HepG2 (cell line): Measurements from ENCODE around the gene ARL2. TPM values are rescaled to one million over a fixed set of nuclear protein-coding genes. Genes with fewer than 3 reads are reported as not detected.
A peak's percentile ranks its signal among the peaks of the same experiment; 100 is the strongest.

Source experiments
- CEBPG ChIP-seq: IDR thresholded peaks from 2 replicates; pipeline ENCODE4 v1.6.1; 2016
- FOXJ3 ChIP-seq: sonication (generic); formaldehyde crosslinking; IDR thresholded peaks from 2 replicates; pipeline ENCODE4 v1.4.0; 2020; ENCODE audit warnings: missing genetic modification reagents, mild to moderate bottlenecking, borderline replicate concordance
- FOXP1 ChIP-seq, 2 experiments: fragments of 450-650 bp in 1 of 2; IDR thresholded peaks; 2 replicates each; pipeline ENCODE4 v1.6.1; 2017 to 2018; ENCODE audit warnings: antibody characterized with exemption in 1 of 2
- KDM6A ChIP-seq: IDR thresholded peaks from 2 replicates; pipeline ENCODE4 v1.6.1; 2016; ENCODE audit warnings: low read depth
- MLLT10 ChIP-seq: sonication (generic); formaldehyde crosslinking; IDR thresholded peaks from 2 replicates; pipeline ENCODE4 v1.4.0; 2020; ENCODE audit warnings: missing genetic modification reagents
- MYNN ChIP-seq: sonication (generic); formaldehyde crosslinking; IDR thresholded peaks from 2 replicates; pipeline ENCODE4 v1.4.0; 2020; ENCODE audit warnings: mild to moderate bottlenecking, low read depth, missing genetic modification reagents
- SIN3A ChIP-seq: IDR thresholded peaks from 2 replicates; pipeline ENCODE4 v1.6.1; 2011; ENCODE audit warnings: low read depth, mild to moderate bottlenecking, control low read depth, low read length, borderline replicate concordance
- ZNF180 ChIP-seq: sonication (generic); formaldehyde crosslinking; IDR thresholded peaks from 2 replicates; pipeline ENCODE4 v1.4.0; 2020; ENCODE audit warnings: low read depth, missing genetic modification reagents, borderline replicate concordance
- ZNF569 ChIP-seq: sonication (generic); formaldehyde crosslinking; IDR thresholded peaks from 2 replicates; pipeline ENCODE4 v1.5.0; 2020; ENCODE audit warnings: mild to moderate bottlenecking, missing genetic modification reagents, moderate library complexity, borderline replicate concordance
- ZNF607 ChIP-seq: sonication (generic); formaldehyde crosslinking; IDR thresholded peaks from 2 replicates; pipeline ENCODE4 v1.5.1; 2020; ENCODE audit warnings: missing genetic modification reagents, mild to moderate bottlenecking, borderline replicate concordance
- ZNF768 ChIP-seq: sonication (generic); formaldehyde crosslinking; IDR thresholded peaks from 2 replicates; pipeline ENCODE4 v1.4.0; 2020; ENCODE audit warnings: missing genetic modification reagents
- ZSCAN21 ChIP-seq: sonication (generic); formaldehyde crosslinking; IDR thresholded peaks from 2 replicates; pipeline ENCODE4 v1.8.0; 2022; ENCODE audit warnings: mild to moderate bottlenecking, missing genetic modification reagents, moderate library complexity, borderline replicate concordance
- polyA plus RNA-seq, 8 experiments: library from polyadenylated mRNA; depleted of rRNA in 3 of 8; stranded (reverse) in 7 of 8; unstranded in 1 of 8; fragments of >200 nt; fragmentation: Illumina TruSeq in 4 of 8; extraction: Trizol in 4 of 8; gene quantifications; 2 replicates each; pipeline versions ENCODE4 v1.2.1 to v1.2.3, GENCODE V29; 2011 to 2016; ENCODE audit warnings: low read depth in 4 of 8, missing spikeins in 1 of 8, mixed read lengths in 1 of 8; ENCODE audit not compliant: insufficient read depth in 1 of 8
- total RNA-seq, 5 experiments: library from RNA; depleted of rRNA; stranded (reverse); fragments of >200 nt; fragmentation: Illumina TruSeq; extraction: Trizol; gene quantifications; 2 replicates each; pipeline ENCODE4 v1.2.3, GENCODE V29; 2016; ENCODE audit warnings: low read depth in 1 of 5
- TF ChIP-seq, protein P1 (sequence below): sonication (generic); formaldehyde crosslinking; IDR thresholded peaks from 2 replicates; pipeline ENCODE4 v1.4.0; 2020; ENCODE audit warnings: missing genetic modification reagents, borderline replicate concordance
- TF ChIP-seq, protein P2 (sequence below): sonication (generic); formaldehyde crosslinking; IDR thresholded peaks from 2 replicates; pipeline ENCODE4 v1.4.0; 2020; ENCODE audit warnings: missing genetic modification reagents, mild to moderate bottlenecking, borderline replicate concordance
- TF ChIP-seq, protein P3 (sequence below): sonication (generic); formaldehyde crosslinking; IDR thresholded peaks from 2 replicates; pipeline ENCODE4 v1.4.0; 2020; ENCODE audit warnings: mild to moderate bottlenecking, low read depth, missing genetic modification reagents
- TF ChIP-seq, protein P4 (sequence below): sonication (generic); formaldehyde crosslinking; IDR thresholded peaks from 2 replicates; pipeline ENCODE4 v1.5.0; 2020; ENCODE audit warnings: mild to moderate bottlenecking, missing genetic modification reagents, borderline replicate concordance

ARL2 gene
- total and polyA plus RNA-seq, 2 of the 13 experiments (the other 11 are each of a cell fraction or from before 2014, with no cell fraction given), result 82.9 to 84.4 TPM

DNA sequence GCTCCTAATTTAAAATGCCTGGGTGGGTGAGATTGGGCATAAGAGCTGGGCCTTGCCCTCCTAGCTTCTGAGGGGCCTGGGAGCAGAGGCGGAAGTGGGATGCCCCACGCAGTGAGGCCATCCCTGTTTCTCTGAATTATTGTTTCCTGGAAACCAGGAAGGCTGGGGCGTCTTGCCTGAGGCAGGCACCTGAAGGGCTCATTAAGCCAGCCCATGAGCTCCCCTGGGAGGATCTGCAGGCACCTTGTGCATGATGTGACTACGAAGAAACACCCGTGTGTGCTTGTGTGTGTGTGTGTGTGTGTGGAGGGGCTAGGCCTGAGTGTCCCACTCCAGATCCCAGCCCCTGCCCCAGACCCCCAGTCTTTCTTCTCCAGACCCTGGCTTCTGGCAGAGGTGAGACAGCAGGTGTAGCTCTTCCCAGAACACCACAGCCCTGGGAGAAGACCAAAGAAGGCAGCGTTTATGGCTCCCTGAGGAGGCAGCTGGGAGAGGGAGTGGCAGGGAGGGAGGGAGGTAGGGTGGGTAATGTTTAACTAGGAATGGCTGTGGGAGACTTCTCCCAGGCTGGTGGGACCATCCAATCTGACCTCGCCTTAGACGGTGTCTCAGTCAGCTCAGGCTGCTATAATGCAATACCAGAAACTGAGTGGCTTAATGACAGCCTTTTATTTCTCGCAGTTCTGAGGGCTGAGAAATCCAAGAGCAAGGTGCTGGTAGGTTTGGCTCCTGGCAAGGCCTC, 15.1 kb upstream of the ARL2 start (continued):
- TF ChIP-seq, protein P1, sequence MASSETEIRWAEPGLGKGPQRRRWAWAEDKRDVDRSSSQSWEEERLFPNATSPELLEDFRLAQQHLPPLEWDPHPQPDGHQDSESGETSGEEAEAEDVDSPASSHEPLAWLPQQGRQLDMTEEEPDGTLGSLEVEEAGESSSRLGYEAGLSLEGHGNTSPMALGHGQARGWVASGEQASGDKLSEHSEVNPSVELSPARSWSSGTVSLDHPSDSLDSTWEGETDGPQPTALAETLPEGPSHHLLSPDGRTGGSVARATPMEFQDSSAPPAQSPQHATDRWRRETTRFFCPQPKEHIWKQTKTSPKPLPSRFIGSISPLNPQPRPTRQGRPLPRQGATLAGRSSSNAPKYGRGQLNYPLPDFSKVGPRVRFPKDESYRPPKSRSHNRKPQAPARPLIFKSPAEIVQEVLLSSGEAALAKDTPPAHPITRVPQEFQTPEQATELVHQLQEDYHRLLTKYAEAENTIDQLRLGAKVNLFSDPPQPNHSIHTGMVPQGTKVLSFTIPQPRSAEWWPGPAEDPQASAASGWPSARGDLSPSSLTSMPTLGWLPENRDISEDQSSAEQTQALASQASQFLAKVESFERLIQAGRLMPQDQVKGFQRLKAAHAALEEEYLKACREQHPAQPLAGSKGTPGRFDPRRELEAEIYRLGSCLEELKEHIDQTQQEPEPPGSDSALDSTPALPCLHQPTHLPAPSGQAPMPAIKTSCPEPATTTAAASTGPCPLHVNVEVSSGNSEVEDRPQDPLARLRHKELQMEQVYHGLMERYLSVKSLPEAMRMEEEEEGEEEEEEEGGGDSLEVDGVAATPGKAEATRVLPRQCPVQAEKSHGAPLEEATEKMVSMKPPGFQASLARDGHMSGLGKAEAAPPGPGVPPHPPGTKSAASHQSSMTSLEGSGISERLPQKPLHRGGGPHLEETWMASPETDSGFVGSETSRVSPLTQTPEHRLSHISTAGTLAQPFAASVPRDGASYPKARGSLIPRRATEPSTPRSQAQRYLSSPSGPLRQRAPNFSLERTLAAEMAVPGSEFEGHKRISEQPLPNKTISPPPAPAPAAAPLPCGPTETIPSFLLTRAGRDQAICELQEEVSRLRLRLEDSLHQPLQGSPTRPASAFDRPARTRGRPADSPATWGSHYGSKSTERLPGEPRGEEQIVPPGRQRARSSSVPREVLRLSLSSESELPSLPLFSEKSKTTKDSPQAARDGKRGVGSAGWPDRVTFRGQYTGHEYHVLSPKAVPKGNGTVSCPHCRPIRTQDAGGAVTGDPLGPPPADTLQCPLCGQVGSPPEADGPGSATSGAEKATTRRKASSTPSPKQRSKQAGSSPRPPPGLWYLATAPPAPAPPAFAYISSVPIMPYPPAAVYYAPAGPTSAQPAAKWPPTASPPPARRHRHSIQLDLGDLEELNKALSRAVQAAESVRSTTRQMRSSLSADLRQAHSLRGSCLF (CRISPR knock-in tag), result no peak
- TF ChIP-seq SIN3A (no peak; the same call in 1 of the 2 replicates), FOXJ3 (CRISPR knock-in tag) (no peak), ZNF180 (no peak), ZNF768 (CRISPR knock-in tag) (peak; percentile 29; the same call in 1 of the 2 replicates), FOXP1 (IDR thresholded peaks at IDR 0.05) (no peak), FOXP1 (CRISPR knock-in tag; IDR thresholded peaks at IDR 0.05) (0 out of 2 replicates have a peak, but pooled peaks have one; percentile 5), MYNN (CRISPR knock-in tag) (no peak), ZNF607 (CRISPR knock-in tag) (no peak), KDM6A (CRISPR knock-in tag) (no peak), CEBPG (CRISPR knock-in tag) (peak; percentile 38; the same call in 1 of the 2 replicates), ZSCAN21 (CRISPR knock-in tag) (no peak), ZNF569 (CRISPR knock-in tag) (no peak), MLLT10 (CRISPR knock-in tag) (no peak)
- TF ChIP-seq, protein P2, sequence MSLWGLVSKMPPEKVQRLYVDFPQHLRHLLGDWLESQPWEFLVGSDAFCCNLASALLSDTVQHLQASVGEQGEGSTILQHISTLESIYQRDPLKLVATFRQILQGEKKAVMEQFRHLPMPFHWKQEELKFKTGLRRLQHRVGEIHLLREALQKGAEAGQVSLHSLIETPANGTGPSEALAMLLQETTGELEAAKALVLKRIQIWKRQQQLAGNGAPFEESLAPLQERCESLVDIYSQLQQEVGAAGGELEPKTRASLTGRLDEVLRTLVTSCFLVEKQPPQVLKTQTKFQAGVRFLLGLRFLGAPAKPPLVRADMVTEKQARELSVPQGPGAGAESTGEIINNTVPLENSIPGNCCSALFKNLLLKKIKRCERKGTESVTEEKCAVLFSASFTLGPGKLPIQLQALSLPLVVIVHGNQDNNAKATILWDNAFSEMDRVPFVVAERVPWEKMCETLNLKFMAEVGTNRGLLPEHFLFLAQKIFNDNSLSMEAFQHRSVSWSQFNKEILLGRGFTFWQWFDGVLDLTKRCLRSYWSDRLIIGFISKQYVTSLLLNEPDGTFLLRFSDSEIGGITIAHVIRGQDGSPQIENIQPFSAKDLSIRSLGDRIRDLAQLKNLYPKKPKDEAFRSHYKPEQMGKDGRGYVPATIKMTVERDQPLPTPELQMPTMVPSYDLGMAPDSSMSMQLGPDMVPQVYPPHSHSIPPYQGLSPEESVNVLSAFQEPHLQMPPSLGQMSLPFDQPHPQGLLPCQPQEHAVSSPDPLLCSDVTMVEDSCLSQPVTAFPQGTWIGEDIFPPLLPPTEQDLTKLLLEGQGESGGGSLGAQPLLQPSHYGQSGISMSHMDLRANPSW (CRISPR knock-in tag), result no peak
- TF ChIP-seq, protein P3, sequence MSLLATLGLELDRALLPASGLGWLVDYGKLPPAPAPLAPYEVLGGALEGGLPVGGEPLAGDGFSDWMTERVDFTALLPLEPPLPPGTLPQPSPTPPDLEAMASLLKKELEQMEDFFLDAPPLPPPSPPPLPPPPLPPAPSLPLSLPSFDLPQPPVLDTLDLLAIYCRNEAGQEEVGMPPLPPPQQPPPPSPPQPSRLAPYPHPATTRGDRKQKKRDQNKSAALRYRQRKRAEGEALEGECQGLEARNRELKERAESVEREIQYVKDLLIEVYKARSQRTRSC (CRISPR knock-in tag), result no peak
- TF ChIP-seq, protein P4, sequence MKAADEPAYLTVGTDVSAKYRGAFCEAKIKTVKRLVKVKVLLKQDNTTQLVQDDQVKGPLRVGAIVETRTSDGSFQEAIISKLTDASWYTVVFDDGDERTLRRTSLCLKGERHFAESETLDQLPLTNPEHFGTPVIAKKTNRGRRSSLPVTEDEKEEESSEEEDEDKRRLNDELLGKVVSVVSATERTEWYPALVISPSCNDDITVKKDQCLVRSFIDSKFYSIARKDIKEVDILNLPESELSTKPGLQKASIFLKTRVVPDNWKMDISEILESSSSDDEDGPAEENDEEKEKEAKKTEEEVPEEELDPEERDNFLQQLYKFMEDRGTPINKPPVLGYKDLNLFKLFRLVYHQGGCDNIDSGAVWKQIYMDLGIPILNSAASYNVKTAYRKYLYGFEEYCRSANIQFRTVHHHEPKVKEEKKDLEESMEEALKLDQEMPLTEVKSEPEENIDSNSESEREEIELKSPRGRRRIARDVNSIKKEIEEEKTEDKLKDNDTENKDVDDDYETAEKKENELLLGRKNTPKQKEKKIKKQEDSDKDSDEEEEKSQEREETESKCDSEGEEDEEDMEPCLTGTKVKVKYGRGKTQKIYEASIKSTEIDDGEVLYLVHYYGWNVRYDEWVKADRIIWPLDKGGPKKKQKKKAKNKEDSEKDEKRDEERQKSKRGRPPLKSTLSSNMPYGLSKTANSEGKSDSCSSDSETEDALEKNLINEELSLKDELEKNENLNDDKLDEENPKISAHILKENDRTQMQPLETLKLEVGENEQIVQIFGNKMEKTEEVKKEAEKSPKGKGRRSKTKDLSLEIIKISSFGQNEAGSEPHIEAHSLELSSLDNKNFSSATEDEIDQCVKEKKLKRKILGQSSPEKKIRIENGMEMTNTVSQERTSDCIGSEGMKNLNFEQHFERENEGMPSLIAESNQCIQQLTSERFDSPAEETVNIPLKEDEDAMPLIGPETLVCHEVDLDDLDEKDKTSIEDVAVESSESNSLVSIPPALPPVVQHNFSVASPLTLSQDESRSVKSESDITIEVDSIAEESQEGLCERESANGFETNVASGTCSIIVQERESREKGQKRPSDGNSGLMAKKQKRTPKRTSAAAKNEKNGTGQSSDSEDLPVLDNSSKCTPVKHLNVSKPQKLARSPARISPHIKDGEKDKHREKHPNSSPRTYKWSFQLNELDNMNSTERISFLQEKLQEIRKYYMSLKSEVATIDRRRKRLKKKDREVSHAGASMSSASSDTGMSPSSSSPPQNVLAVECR (CRISPR knock-in tag), result peak; percentile 33; the same call in 1 of the 2 replicates
